DMS53 (cell line): ENCODE measurements around the gene CSNK1D.

Experiments
- DNase-seq: peaks from one replicate; lab custom pipeline; 2025; lab: John Stamatoyannopoulos, UW

Gene CSNK1D

GRCh38 chr17:82252511-82253178 lies 20.9 kb downstream of the CSNK1D start:
- DNase-seq: no peak

- DNase-seq: no peak
These were observed 22.5 kb downstream of the CSNK1D start for GRCh38 chr17:82250868-82251500.

GRCh38 chr17:82249896-82250581 lies 23.5 kb downstream of the CSNK1D start:
- DNase-seq: no peak

DNA sequence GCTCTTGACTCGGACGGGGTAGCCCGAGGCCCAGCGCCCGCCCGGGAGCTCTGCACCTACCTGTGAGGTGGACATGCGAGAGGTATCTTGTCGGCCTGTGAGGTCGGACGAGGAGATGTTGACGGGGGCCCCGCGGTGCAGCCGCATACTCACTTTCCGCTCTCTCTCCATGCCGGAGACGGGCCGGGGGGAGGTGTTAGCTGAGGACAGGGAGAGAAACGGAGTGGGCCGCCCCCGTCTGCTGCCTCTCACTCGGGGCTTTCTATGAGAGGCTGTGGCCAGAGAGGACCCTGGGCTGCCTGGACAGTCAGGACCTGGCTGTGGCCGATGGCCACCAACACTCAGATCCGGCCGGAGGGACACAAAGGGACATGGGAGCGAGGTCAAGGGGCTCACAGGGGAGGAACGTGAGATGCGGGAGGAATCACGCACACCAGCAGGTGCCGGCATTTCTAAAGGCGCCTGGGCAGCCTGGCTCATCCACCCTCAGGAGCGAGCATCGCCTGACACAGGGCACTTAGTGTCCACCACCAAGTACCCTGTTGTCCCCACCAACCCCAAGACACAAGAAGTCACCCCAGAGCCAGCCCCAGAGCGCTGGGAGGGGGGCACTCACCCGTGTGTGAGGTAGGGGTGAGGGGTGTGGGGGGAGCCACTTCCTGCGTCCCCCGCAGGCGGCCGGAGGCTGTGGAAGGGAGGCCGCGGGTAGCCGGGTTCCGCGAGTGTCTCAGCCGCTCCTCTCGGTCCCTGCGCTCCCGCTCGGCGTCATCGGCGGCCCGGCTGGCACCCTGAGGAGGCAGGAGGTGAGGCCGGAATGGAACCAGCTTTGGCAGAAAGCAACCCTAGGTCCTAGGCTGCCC lies 24.5 kb downstream of the CSNK1D start:
- no peak for DNase-seq

DNA sequence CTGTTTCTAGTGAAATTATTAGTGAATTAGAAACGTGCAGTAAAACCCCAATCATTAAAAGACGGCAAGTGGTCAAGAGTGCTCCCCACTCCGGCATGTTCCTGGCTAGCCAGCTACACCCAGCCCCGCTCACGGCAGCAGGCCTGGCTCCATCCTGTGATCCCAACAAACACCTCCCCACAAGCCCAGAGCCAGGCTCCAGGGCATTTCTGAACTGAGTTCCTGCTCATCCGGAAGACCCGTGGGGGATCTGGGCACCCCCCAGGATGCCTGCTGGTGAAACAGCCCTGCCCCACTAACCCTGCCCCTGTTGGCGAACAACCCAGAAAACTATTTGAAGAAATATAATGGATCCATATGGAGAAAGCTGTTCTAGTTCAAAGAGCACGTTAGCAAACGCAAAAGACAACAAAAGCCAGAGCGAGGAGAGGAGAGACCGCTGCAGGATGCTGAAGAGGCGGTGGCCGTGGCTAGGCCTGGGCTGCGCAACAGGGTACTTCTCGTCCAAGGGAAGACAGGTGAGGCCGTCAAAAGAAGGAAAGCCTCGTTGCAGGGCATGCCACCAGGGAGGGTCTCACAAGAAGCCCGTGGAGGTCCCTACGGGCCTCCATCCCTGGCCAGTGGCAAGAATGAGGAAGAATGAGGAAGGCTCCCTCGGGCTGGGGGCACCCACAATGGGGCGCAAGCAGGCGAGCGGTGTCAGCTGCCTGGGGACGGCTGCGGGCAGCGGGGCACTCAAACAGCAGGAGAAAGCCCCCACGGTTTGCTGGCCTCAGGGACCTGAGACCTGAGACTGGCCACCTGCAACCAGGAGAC lies 25.4 kb downstream of the CSNK1D start:
- no peak for DNase-seq

DNA sequence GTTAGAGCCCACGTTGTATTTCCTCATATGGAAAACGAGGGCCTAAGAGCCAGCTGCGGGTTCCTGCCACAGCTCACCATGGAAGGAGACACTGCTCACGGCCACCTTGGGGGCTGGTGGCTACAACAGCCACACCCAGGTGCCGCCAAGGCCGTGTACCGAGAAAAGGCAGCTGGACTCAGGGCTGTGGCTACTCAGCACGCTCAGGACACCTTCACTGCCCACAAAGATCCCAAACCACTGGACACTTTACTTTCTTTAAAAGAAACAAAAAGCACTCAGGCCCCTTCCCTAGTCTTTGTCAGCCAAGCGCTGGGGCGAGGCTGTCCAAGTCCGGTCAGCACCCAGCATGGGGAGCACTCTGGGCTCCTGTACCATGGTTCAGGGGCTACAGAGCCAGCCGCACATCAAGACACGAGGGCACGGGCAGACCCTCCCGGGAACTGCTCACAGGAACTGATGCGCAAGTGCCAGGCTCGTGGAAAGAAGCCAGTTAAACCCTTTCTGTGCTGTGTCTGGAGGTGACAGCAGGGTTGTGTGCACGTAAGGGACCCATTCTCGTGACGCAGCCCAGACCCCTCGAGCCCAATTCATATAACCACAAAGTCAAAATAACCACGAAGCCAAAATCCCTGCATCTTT lies 26.2 kb downstream of the CSNK1D start:
- DNase-seq: peak; percentile 65

DNA sequence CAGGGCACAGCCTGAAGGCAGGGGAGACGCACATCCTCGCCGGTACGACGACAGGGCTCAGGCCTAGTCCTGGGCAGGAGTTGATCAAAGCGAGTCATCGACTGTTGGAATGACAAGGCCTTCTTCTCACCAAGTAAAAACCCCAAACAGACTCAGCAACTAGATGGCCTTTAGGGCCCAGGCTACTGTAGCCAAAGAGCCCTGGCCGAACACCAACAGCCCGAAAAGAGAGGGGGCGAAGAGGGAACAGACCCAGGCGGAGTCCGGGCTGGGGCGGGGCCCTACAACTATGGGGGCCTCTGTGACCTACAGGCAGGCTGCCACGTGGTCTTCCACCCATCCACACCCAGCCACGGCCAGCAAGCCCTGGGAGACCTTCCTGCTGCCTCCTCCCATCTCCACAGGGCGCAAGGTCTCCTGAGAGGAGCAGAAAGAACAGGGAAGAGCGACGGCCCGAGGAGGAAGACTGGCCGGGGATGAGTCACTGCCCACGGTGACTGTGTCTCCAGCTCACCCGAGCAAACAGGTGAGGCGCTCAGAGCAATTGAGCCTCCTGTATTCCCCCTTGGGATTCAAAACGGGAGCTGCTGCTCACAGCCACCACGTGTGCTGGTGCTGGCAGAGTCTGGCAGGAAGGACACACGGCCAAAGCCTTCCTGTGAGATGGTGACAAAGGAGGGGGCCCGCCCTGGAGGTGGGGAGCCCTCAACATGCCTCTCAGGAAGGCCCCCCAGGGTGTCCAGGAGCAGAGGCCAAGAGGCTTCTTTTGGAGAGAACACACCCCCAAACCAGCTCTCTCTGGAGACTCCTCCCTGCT lies 26.9 kb downstream of the CSNK1D start:
- peak; percentile 80 for DNase-seq

DNA sequence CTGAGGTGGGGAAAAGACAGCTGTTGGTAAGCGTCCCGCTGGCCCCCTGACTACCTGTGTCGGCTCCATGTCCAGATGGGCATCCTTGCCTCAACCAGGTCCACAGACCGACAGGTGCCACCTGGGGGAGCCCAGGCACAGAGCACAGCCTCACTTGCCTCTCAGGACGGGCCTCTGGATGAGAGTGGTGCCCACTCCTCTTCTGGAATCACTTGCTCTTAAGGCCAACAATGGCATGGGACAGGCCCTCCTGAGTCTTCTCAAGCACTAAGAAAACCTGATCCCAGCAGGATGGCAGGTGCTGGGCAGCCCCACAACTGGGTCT lies 27.5 kb downstream of the CSNK1D start:
- no peak for DNase-seq

GRCh38 chr17:82245134-82246039 lies 28.1 kb downstream of the CSNK1D start:
- no peak for DNase-seq

GRCh38 chr17:82244413-82245133 lies 28.9 kb downstream of the CSNK1D start:
- peak; percentile 59 for DNase-seq

DNA sequence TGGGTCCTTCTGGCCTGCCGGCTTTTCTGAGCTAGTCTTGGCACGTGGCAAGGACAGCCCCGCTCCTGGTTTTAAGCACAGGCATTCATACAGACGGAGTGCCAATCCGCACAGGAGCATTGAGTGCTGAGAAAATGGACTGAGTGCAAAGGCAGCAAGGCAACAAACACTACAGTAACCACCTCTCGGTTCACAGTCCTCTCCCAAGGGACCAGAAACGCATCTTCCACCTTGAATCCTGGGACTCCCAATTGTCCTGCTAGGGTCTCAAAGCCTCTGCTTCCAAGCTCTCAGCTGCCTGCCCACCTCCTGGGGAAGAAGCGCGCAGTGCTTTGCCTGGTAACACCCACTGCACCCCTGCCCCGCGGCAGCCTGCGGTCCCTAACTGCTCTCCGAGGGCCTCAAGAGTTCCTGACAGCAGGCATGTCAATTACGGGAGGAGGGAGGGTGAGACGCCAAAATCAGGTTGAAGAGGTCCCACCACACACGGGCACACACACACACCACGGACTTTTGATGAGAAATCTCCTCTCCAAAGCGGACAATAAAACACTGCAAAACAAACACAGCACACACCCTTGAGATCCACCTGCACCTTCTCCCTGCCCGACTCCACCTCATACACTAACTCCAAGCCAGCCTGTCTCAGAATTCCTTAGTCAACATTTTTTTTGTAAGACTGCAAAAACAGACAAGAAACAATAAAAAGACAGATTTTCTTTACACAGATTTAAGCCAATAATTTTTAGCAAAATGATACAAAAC lies 29.7 kb downstream of the CSNK1D start:
- DNase-seq: no peak

- no peak for DNase-seq
These were observed 30.4 kb downstream of the CSNK1D start for GRCh38 chr17:82242977-82243647.

GRCh38 chr17:82242698-82242976 lies 30.9 kb downstream of the CSNK1D start:
- no peak for DNase-seq

DNA sequence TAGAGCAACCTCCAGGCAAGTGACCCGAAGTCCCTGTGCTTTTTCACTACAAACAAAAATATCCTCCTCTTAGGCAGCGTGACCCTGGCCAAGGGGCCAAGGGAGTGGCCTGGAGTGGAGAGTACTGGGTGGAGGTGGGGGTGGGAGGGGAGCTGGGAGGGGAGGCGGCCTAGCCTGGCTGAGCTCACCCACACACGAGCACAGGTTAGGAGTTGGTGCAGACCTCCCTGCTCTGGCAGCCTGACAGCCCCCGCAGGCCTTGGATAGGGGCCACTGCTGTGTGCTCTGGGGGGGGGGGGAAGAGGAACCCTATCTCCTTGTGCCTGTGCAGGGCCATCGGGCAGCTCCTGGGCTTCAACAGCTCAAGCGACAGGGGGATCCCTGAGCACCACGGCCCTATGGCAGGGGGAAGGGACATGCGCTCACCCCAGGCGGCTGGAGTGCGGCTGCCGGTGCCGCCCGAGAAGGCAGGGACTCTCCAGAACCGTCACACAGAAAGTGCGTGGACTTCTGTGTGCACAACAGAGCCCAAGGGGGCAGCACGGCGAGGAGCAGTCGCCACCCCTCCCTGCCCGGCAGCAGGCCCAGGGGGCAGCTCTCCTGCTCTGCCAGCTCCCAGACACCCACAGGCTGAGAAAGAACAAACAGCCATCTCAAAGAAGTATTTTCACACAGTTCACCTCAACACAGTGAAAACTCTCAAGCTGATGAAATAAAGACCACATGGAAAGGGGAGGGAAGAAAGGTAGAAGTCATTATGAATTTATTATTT lies 31.4 kb downstream of the CSNK1D start:
- no peak for DNase-seq

GRCh38 chr17:82241183-82241925 lies 32.1 kb downstream of the CSNK1D start:
- peak; percentile 50 for DNase-seq
